CD14-positive monocyte (primary cell): Measurements from ENCODE around the gene EMILIN2. TPM values are rescaled to one million over a fixed set of nuclear protein-coding genes. Genes with fewer than 3 reads are reported as not detected.

Experiments
- DNase-seq, 3 donors: peaks; one replicate each; pipeline ENCODE4 v3.0.0-alpha.2; 2011 to 2022
- H2AFZ ChIP-seq: 2 replicates; pipeline ENCODE4 v1.6.0; 2012; ENCODE audit warnings: mild to moderate bottlenecking, low read depth, low read length, inconsistent platforms; ENCODE audit not compliant: insufficient read depth, poor library complexity, severe bottlenecking
- H3K27ac ChIP-seq, 2 donors: 1 replicate in 1 of 2; 2 replicates in 1 of 2; pipeline ENCODE4 v1.5.1; 2012 to 2013; ENCODE audit warnings: low read length in 2 of 2, control low read depth in 1 of 2, inconsistent platforms in 1 of 2, low read depth in 1 of 2, mild to moderate bottlenecking in 1 of 2
- H3K27me3 ChIP-seq, 2 donors: one replicate each; pipeline versions ENCODE4 v1.6.0 to v1.6.1; 2011 to 2013; ENCODE audit warnings: low read length in 2 of 2; ENCODE audit not compliant: control insufficient read depth in 2 of 2, insufficient read depth in 2 of 2
- H3K36me3 ChIP-seq, 2 donors: replicated peaks in 1 of 2; 1 replicate in 1 of 2; 2 replicates in 1 of 2; pipeline versions ENCODE4 v1.5.1 to v1.6.1; 2012 to 2013; ENCODE audit warnings: low read length in 2 of 2, control low read depth in 1 of 2, inconsistent platforms in 1 of 2, mild to moderate bottlenecking in 1 of 2; ENCODE audit not compliant: insufficient read depth in 2 of 2, control insufficient read depth in 1 of 2
- H3K4me1 ChIP-seq, 2 donors: 1 replicate in 1 of 2; 2 replicates in 1 of 2; pipeline versions ENCODE4 v1.5.1 to v1.6.1; 2012 to 2013; ENCODE audit warnings: low read length in 2 of 2, control low read depth in 1 of 2, inconsistent platforms in 1 of 2, mild to moderate bottlenecking in 1 of 2, moderate library complexity in 1 of 2; ENCODE audit not compliant: insufficient read depth in 2 of 2, control insufficient read depth in 1 of 2
- H3K4me2 ChIP-seq: replicated peaks from 2 replicates; pipeline ENCODE3; 2012; ENCODE audit warnings: low read length, moderate library complexity, mild to moderate bottlenecking; ENCODE audit not compliant: poor library complexity, severe bottlenecking; ENCODE audit errors: extremely low read depth
- H3K4me3 ChIP-seq, 3 experiments: fragments of 200-600 bp in 1 of 3; sonication (generic) in 1 of 3; replicated peaks in 1 of 3; 1 replicate in 2 of 3; 2 replicates in 1 of 3; pipeline ENCODE4 v1.5.1; 2011 to 2013; ENCODE audit warnings: low read length in 3 of 3, mild to moderate bottlenecking in 3 of 3, control low read depth in 2 of 3, low read depth in 2 of 3, inconsistent platforms in 1 of 3, moderate library complexity in 1 of 3
- H3K79me2 ChIP-seq: 2 replicates; pipeline ENCODE4 v1.6.0; 2012; ENCODE audit warnings: mild to moderate bottlenecking, control low read depth, inconsistent platforms, low read length, moderate library complexity; ENCODE audit not compliant: insufficient read depth
- H3K9ac ChIP-seq: 2 replicates; pipeline ENCODE4 v1.6.0; 2017; ENCODE audit warnings: low read length, mild to moderate bottlenecking; ENCODE audit not compliant: insufficient read depth, poor library complexity, severe bottlenecking
- H3K9me3 ChIP-seq, 2 donors: replicated peaks in 1 of 2; 1 replicate in 1 of 2; 2 replicates in 1 of 2; pipeline versions ENCODE4 v1.5.1 to v1.6.1; 2012 to 2013; ENCODE audit warnings: low read length in 2 of 2, control low read depth in 1 of 2; ENCODE audit not compliant: control insufficient read depth in 1 of 2, insufficient read depth in 1 of 2
- H4K20me1 ChIP-seq: 2 replicates; pipeline ENCODE4 v1.6.0; 2012; ENCODE audit warnings: mild to moderate bottlenecking, low read length, control low read depth, moderate library complexity; ENCODE audit not compliant: insufficient read depth
- H3K27ac Mint-ChIP-seq, 7 donors: one replicate each; pipeline ENCODE4 v1.8.0; 2020; ENCODE audit warnings: mild to moderate bottlenecking in 7 of 7, mixed read lengths in 7 of 7, moderate library complexity in 6 of 7, inconsistent platforms in 2 of 7
- H3K27me3 Mint-ChIP-seq, 3 donors: one replicate each; pipeline ENCODE4 v1.8.0; 2021 to 2022; ENCODE audit warnings: low read depth in 3 of 3, mild to moderate bottlenecking in 3 of 3, mixed read lengths in 3 of 3, moderate library complexity in 3 of 3, inconsistent platforms in 1 of 3
- H3K36me3 Mint-ChIP-seq, 2 donors: one replicate each; pipeline ENCODE4 v1.8.0; 2020; ENCODE audit warnings: mixed read lengths in 2 of 2, inconsistent platforms in 1 of 2, mild to moderate bottlenecking in 1 of 2
- H3K4me1 Mint-ChIP-seq: one replicate; pipeline ENCODE4 v1.8.0; 2020; ENCODE audit warnings: mild to moderate bottlenecking, mixed read lengths
- H3K4me3 Mint-ChIP-seq, 2 donors: one replicate each; pipeline ENCODE4 v1.8.0; 2020; ENCODE audit warnings: mild to moderate bottlenecking in 2 of 2, mixed read lengths in 2 of 2, moderate library complexity in 1 of 2
- H3K9me3 Mint-ChIP-seq, 7 donors: one replicate each; pipeline ENCODE4 v1.8.0; 2020 to 2022; ENCODE audit warnings: mixed read lengths in 7 of 7, mild to moderate bottlenecking in 6 of 7, moderate library complexity in 6 of 7, inconsistent platforms in 2 of 7
- CTCF ChIP-seq: fragments of 200-600 bp; IDR thresholded peaks from one replicate; pipeline ENCODE4 v1.8.0; 2022; ENCODE audit warnings: antibody characterized with exemption, mild to moderate bottlenecking
- WGBS: methylation state at CpG from one replicate; pipeline ENCODE4 v1.1.5; 2013; ENCODE audit warnings: missing lambda C conversion rate; ENCODE audit not compliant: insufficient coverage; 5-methylcytosine and 5-hydroxymethylcytosine counted together
- intact Hi-C, 2 donors: fragments of 100-400 bp; cut with micrococcal nuclease; formaldehyde crosslinking; loops; one replicate each; pipeline versions ENCODE4 v1.15.0 to v1.15.1; 2023
- polyA plus RNA-seq, 3 donors: library from polyadenylated mRNA; depleted of rRNA in 1 of 3; unstranded in 2 of 3; stranded (reverse) in 1 of 3; fragments of 300-500 nt in 2 of 3; fragments of >200 nt in 1 of 3; fragmentation: Illumina TruSeq in 2 of 3; gene quantifications; 1 replicate in 2 of 3; 2 replicates in 1 of 3; pipeline ENCODE4 v1.2.3, GENCODE V29; 2012 to 2021

Gene EMILIN2
- polyA plus RNA-seq, 3 donors = 30.5 to 43.2 (median 33.8) TPM

GRCh38 chr18:2891526-2892431, 45.0 kb downstream of the EMILIN2 start:
- Histone ChIP-seq H3K4me3 (no peak overlapping the region), H4K20me1 (peaks cover 100% of the 10 kb centered on the region), H3K36me3 (peaks cover 74 to 95% of the 10 kb centered on the region in 2 donors), H3K9me3 (no peaks in the 10 kb centered on the region), H3K9ac (no peak overlapping the region), H2AFZ (no peak overlapping the region), H3K4me1 (peaks cover 10 to 18% of the 10 kb centered on the region in 2 donors), H3K27me3 (no peaks in the 10 kb centered on the region), H3K4me2 (no peak overlapping the region), H3K79me2 (peaks cover 97% of the 10 kb centered on the region), H3K27ac (peak overlapping the region in 1 of 2 donors; percentile 46)
- intact Hi-C loops = no loop called here
- Mint-ChIP-seq H3K4me1 (peaks cover 29% of the 10 kb centered on the region), H3K4me3 (no peak overlapping the region), H3K36me3 (peaks cover 70 to 95% of the 10 kb centered on the region in 2 donors), H3K9me3 (peaks cover 0 to 5% (median 4%) of the 10 kb centered on the region in 7 donors), H3K27ac (peak overlapping the region; percentile 16 to 46 (median 21)), H3K27me3 (peaks cover 0 to 2% (median 0%) of the 10 kb centered on the region in 3 donors)
- TF ChIP-seq CTCF = no peak
- WGBS = 90% methylated on average over 18 of the region's 20 CpGs
- no peak for DNase-seq

DNA sequence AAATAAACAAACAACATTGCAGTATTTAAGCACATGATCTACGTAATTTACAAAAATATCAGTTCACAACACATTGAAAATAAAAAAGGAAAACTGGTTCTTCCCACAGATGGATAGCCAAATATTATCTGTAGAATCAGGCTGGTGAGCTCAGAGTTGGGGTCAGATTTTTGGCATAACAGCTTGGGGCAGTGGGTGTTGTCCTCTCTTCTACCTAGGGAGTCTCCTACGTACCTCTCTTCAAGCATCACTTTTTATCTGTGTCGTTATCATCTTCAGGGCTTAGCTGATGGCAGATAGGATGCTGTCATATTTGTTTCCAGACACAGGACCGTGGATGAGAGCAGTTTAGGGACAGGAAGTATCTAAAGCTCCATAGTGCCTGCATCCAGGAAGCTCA, 46.2 kb downstream of the EMILIN2 start:
- no peak overlapping the region for H3K4me3 Mint-ChIP-seq
- H3K4me1 ChIP-seq = peaks cover 16 to 21% of the 10 kb centered on the region in 2 donors

More for the DNA sequence above, 46.2 kb downstream of the EMILIN2 start:
- 80% methylated on average over 1 of the region's 4 CpGs for WGBS
- Histone ChIP-seq H3K4me3 (no peak overlapping the region), H3K27me3 (no peaks in the 10 kb centered on the region), H3K27ac (no peak overlapping the region), H2AFZ (no peak overlapping the region), H3K79me2 (peaks cover 97% of the 10 kb centered on the region), H3K4me2 (no peak overlapping the region), H3K36me3 (peaks cover 72 to 95% of the 10 kb centered on the region in 2 donors), H3K9me3 (no peaks in the 10 kb centered on the region), H4K20me1 (peaks cover 100% of the 10 kb centered on the region), H3K9ac (no peak overlapping the region)
- H3K9me3 Mint-ChIP-seq = peaks cover 0 to 2% (median 0%) of the 10 kb centered on the region in 7 donors
- no peak for TF ChIP-seq CTCF
- H3K27me3 Mint-ChIP-seq = peaks cover 0 to 2% (median 0%) of the 10 kb centered on the region in 3 donors
- H3K27ac Mint-ChIP-seq = peak overlapping the region in 2 of 7 donors; percentile 15 to 69
- H3K36me3 Mint-ChIP-seq = peaks cover 72 to 97% of the 10 kb centered on the region in 2 donors
- DNase-seq = no peak
- peaks cover 34% of the 10 kb centered on the region for H3K4me1 Mint-ChIP-seq
- intact Hi-C loops = no loop called here
